Stomach (tissue), 9 donors: ENCODE measurements around the gene RPGR. TPM values are rescaled to one million over a fixed set of nuclear protein-coding genes. Genes with fewer than 3 reads are reported as not detected.

Experiments used
- DNase-seq, 2 donors: peaks; one replicate each; pipeline versions ENCODE4 v3.0.0 to v3.0.0-alpha.2; 2013 to 2019
- H3K27ac ChIP-seq, 5 donors: fragments of 200-600 bp in 4 of 5; sonication (generic) in 4 of 5; one replicate each; pipeline ENCODE4 v1.5.1; 2013 to 2019; ENCODE audit warnings: mild to moderate bottlenecking in 1 of 5, moderate library complexity in 1 of 5
- H3K27me3 ChIP-seq, 3 donors: fragments of 200-600 bp; sonication (generic); one replicate each; pipeline ENCODE4 v1.5.1; 2017 to 2019; ENCODE audit warnings: mixed run types in 1 of 3
- H3K36me3 ChIP-seq, 4 donors: fragments of 200-600 bp; sonication (generic); 1 replicate in 3 of 4; 2 replicates in 1 of 4; pipeline ENCODE4 v1.5.1; 2016 to 2019
- H3K4me1 ChIP-seq, 4 donors: fragments of 200-600 bp; sonication (generic); one replicate each; pipeline ENCODE4 v1.5.1; 2016 to 2019
- H3K4me3 ChIP-seq, 4 donors: fragments of 200-600 bp; sonication (generic) in 3 of 4; one replicate each; pipeline ENCODE4 v1.5.1; 2016 to 2019; ENCODE audit warnings: mild to moderate bottlenecking in 1 of 4
- H3K9me3 ChIP-seq, 4 donors: fragments of 200-600 bp; sonication (generic); one replicate each; pipeline ENCODE4 v1.5.1; 2016 to 2019
- CTCF ChIP-seq, 7 experiments: fragments of 450-650 bp in 4 of 7; fragments of 200-600 bp in 3 of 7; sonication (generic) in 3 of 7; IDR thresholded peaks; one replicate each; pipeline ENCODE4 v1.5.1; 2016 to 2019; ENCODE audit warnings: antibody characterized with exemption in 7 of 7, control low read depth in 2 of 7, mild to moderate bottlenecking in 1 of 7
- EP300 ChIP-seq: sonication (generic); formaldehyde crosslinking; IDR thresholded peaks from one replicate; pipeline ENCODE4 v1.6.1; 2017; ENCODE audit warnings: antibody characterized with exemption
- POLR2A ChIP-seq, 4 donors: fragments of 450-650 bp; IDR thresholded peaks; one replicate each; pipeline ENCODE4 v1.6.1; 2016; ENCODE audit warnings: antibody characterized with exemption in 4 of 4, control low read depth in 2 of 4, mild to moderate bottlenecking in 1 of 4, moderate library complexity in 1 of 4
- POLR2AphosphoS5 ChIP-seq, 3 donors: sonication (generic); formaldehyde crosslinking; IDR thresholded peaks; one replicate each; pipeline ENCODE4 v1.6.1; 2016; ENCODE audit warnings: antibody characterized with exemption in 3 of 3
- WGBS, 5 donors: extraction: QIAGEN DNeasy Blood & Tissue Kit in 3 of 5; methylation state at CpG; one replicate each; pipeline versions ENCODE4 v1.1.5 to v1.1.7; 2013 to 2018; 5-methylcytosine and 5-hydroxymethylcytosine counted together
- intact Hi-C: fragments of 100-400 bp; cut with DNase I; formaldehyde crosslinking; loops from one replicate; pipeline ENCODE4 v1.15.1; 2023; ENCODE audit warnings: low total_unique reads
- polyA plus RNA-seq, 3 donors: library from polyadenylated mRNA; stranded (reverse); fragments of 200-250 nt; gene quantifications; one replicate each; pipeline ENCODE4 v1.2.3, GENCODE V29; 2013
- total RNA-seq, 5 donors: library from RNA; depleted of rRNA; stranded (reverse); fragments of >200 nt; gene quantifications; one replicate each; pipeline versions ENCODE4 v1.1.0 to v1.2.3, GENCODE V29; 2014 to 2016
- donor health status: healthy with polysubstance abuse.
- donor health status: Bipolar disorder and iron deficiency.
- donor health status: healthy.

Gene RPGR
- total and polyA plus RNA-seq, 8 donors, result 1.3 to 97.3 (median 10.7) TPM

- peaks cover 0 to 10% (median 5%) of the 10 kb centered on the region in 4 donors for H3K36me3 ChIP-seq
- H3K9me3 ChIP-seq, result no peaks in the 10 kb centered on the region
- intact Hi-C loops, result no loop called here
- TF ChIP-seq POLR2AphosphoS5 (IDR thresholded peaks at IDR 0.05), result peak in 1 of 3 donors; percentile 40
- TF ChIP-seq CTCF (IDR thresholded peaks at IDR 0.05), result no peak
- no peaks in the 10 kb centered on the region for H3K27me3 ChIP-seq
- no peak for DNase-seq
- H3K4me3 ChIP-seq, result no peak overlapping the region
- H3K4me1 ChIP-seq, result no peaks in the 10 kb centered on the region
- H3K27ac ChIP-seq, result no peak overlapping the region
- 71 to 89% (median 82%) methylated on average over 3 of the region's 3 CpGs for WGBS, 5 donors
These were observed 21.3 kb downstream of the RPGR start for GRCh38 chrX:38305971-38306370.

- Histone ChIP-seq H3K4me3 (no peak overlapping the region), H3K9me3 (no peaks in the 10 kb centered on the region), H3K36me3 (peaks cover 0 to 13% (median 2%) of the 10 kb centered on the region in 4 donors), H3K4me1 (no peaks in the 10 kb centered on the region), H3K27me3 (no peaks in the 10 kb centered on the region), H3K27ac (no peak overlapping the region)
- peak in 1 of 2 donors; percentile 23 for DNase-seq
- WGBS, 5 donors, result 32 to 50% (median 43%) methylated on average over 4 of the region's 4 CpGs
- intact Hi-C loops, result no loop called here
- TF ChIP-seq POLR2AphosphoS5 (IDR thresholded peaks at IDR 0.05), result no peak
- no peak for TF ChIP-seq EP300
- no peak for TF ChIP-seq POLR2A (IDR thresholded peaks at IDR 0.05)
- no peak for TF ChIP-seq CTCF (IDR thresholded peaks at IDR 0.05)
These were observed 23.3 kb downstream of the RPGR start for GRCh38 chrX:38304010-38304409.

GRCh38 chrX:38293741-38294140 lies 33.6 kb downstream of the RPGR start:
- no peak overlapping the region for H3K4me3 ChIP-seq
- peak in 1 of 2 donors; percentile 12 for DNase-seq
- TF ChIP-seq EP300 (no peak), POLR2AphosphoS5 (IDR thresholded peaks at IDR 0.05) (no peak), CTCF (IDR thresholded peaks at IDR 0.05) (no peak), POLR2A (IDR thresholded peaks at IDR 0.05) (no peak)
- no peak overlapping the region for H3K27ac ChIP-seq
- H3K4me1 ChIP-seq, result no peaks in the 10 kb centered on the region
- H3K9me3 ChIP-seq, result no peaks in the 10 kb centered on the region
- intact Hi-C loops, result no loop called here
- peaks cover 0 to 5% (median 2%) of the 10 kb centered on the region in 4 donors for H3K36me3 ChIP-seq
- no peaks in the 10 kb centered on the region for H3K27me3 ChIP-seq
- 51 to 91% (median 65%) methylated on average over 2 of the region's 2 CpGs for WGBS, 5 donors

- peaks cover 0 to 5% (median 0%) of the 10 kb centered on the region in 4 donors for H3K36me3 ChIP-seq
- H3K4me3 ChIP-seq, result no peak overlapping the region
- 90 to 96% (median 92%) methylated on average over 5 of the region's 5 CpGs for WGBS, 5 donors
- no peaks in the 10 kb centered on the region for H3K9me3 ChIP-seq
- intact Hi-C loops, result no loop called here
- no peaks in the 10 kb centered on the region for H3K4me1 ChIP-seq
- no peak for DNase-seq
- no peak overlapping the region for H3K27ac ChIP-seq
- no peak for TF ChIP-seq POLR2A (IDR thresholded peaks at IDR 0.05)
- TF ChIP-seq POLR2AphosphoS5 (IDR thresholded peaks at IDR 0.05), result no peak
- no peak for TF ChIP-seq CTCF (IDR thresholded peaks at IDR 0.05)
- TF ChIP-seq EP300, result no peak
- H3K27me3 ChIP-seq, result no peaks in the 10 kb centered on the region
These were observed 39.6 kb downstream of the RPGR start for GRCh38 chrX:38287674-38288073.
